Left cardiac atrium (tissue), 4 donors: ENCODE results near the gene NISCH. TPM values are rescaled to one million over a fixed set of nuclear protein-coding genes. Genes with fewer than 3 reads are reported as not detected.

Experiments
- ATAC-seq, 2 donors: fragments of 200-7000 bp; cut with Tn5 transposase; one replicate each; pipeline ENCODE4 v1.9.1; 2020; ENCODE audit warnings: mild to moderate bottlenecking in 2 of 2, moderate library complexity in 2 of 2
- DNase-seq: peaks from one replicate; pipeline ENCODE4 v3.0.0-alpha.2; 2020
- intact Hi-C, 2 donors: fragments of 100-400 bp; cut with DNase I; formaldehyde crosslinking; loops; one replicate each; pipeline versions ENCODE4 v1.14.1 to v1.15.1; 2022 to 2023
- total RNA-seq, 2 donors: library from RNA; stranded (reverse); fragmentation: NEBNext Ultra II Directional; extraction: Animal tissue kit (Norgen Biotek cat#: 25700); gene quantifications; one replicate each; pipeline ENCODE4 v1.2.1, GENCODE V29; 2021
- donor health status: DM: no; HTN: yes; CAD: no.
- donor health status: DM: no; HTN: yes; CAD: no; lungs with severe emphysema.
- donor health status: DM: yes; HTN: yes; CAD: no.
- donor health status: Dilated cardiomyopathy.

Gene NISCH
- total RNA-seq, 2 donors from 2014 or later: 45.9 to 49.0 TPM

- DNase-seq: peak; percentile 53
- intact Hi-C loops: no loop called here
- peak in 1 of 2 donors; percentile 3 for ATAC-seq
Measured at GRCh38 chr3:52480768-52481715, 25.6 kb downstream of the NISCH start.

- intact Hi-C loops: no loop called here
- peak; percentile 44 for DNase-seq
- ATAC-seq: no peak
Measured at GRCh38 chr3:52481819-52482521, 26.6 kb downstream of the NISCH start.

GRCh38 chr3:52483081-52483480 is 27.7 kb downstream of the NISCH start:
- ATAC-seq: no peak
- peak; percentile 15 for DNase-seq
- intact Hi-C loops: no loop called here

GRCh38 chr3:52483577-52484381 is 28.4 kb downstream of the NISCH start:
- DNase-seq (peak; percentile 26), ATAC-seq (peak; percentile 36 to 42)
- intact Hi-C loops: no loop called here

GRCh38 chr3:52484680-52485461 is 29.5 kb downstream of the NISCH start:
- intact Hi-C loops: no loop called here
- DNase-seq (peak; percentile 15), ATAC-seq (no peak)

- DNase-seq (no peak), ATAC-seq (no peak)
- intact Hi-C loops: no loop called here
Measured at GRCh38 chr3:52487050-52487787, 31.8 kb downstream of the NISCH start.

GRCh38 chr3:52487788-52488691 is 32.6 kb downstream of the NISCH start:
- DNase-seq: no peak
- ATAC-seq: no peak
- intact Hi-C loops: no loop called here

GRCh38 chr3:52488746-52489145 is 33.3 kb downstream of the NISCH start:
- intact Hi-C loops: no loop called here
- no peak for DNase-seq

GRCh38 chr3:52489453-52489852 is 34.0 kb downstream of the NISCH start:
- no peak for DNase-seq
- no peak for ATAC-seq
- intact Hi-C loops: no loop called here

More at GRCh38 chr3:52488746-52489145, 33.3 kb downstream of the NISCH start:
- no peak for ATAC-seq

GRCh38 chr3:52490035-52490938 is 34.9 kb downstream of the NISCH start:
- intact Hi-C loops: no loop called here
- DNase-seq (no peak), ATAC-seq (no peak)

GRCh38 chr3:52490939-52491526 is 35.6 kb downstream of the NISCH start:
- DNase-seq (peak; percentile 77), ATAC-seq (peak; percentile 21 to 51)
- intact Hi-C loops: no loop called here

- DNase-seq (no peak), ATAC-seq (no peak)
- intact Hi-C loops: no loop called here
Measured at GRCh38 chr3:52492059-52492458, 36.7 kb downstream of the NISCH start.

- no peak for ATAC-seq
- intact Hi-C loops: no loop called here
- no peak for DNase-seq
Measured at GRCh38 chr3:52493232-52494017, 38.0 kb downstream of the NISCH start.

- no peak for ATAC-seq
- DNase-seq: no peak
- intact Hi-C loops: no loop called here
Measured at GRCh38 chr3:52494445-52494844, 39.0 kb downstream of the NISCH start.
